D341Med (cell line): ENCODE results near the gene GYG2.
A peak's percentile ranks its signal among the peaks of the same experiment; 100 is the strongest.

Experiments
- DNase-seq: peaks from one replicate; pipeline ENCODE4 v3.0.0; 2012; ENCODE audit warnings: low spot score

Gene GYG2

DNA sequence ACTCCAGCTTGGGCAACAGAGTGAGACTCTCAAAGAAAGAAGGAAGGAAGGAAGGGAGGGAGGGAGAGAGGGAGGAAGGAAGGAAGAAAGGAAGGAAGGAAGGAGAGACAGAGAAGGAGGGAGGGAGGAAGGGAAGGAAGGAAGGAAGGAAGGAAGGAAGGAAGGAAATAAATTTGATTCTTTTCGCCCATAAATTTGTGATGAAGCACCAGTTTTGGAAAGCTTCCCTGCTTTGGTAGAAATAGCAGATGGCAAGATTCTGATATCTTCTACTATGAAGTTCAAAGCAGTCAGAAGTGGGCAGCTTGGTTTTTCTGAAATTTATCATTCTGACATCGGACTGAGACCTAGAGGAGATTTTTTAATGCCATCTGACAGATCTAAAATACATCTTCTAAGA, 11.7 kb upstream of the GYG2 start:
- no peak for DNase-seq

DNA sequence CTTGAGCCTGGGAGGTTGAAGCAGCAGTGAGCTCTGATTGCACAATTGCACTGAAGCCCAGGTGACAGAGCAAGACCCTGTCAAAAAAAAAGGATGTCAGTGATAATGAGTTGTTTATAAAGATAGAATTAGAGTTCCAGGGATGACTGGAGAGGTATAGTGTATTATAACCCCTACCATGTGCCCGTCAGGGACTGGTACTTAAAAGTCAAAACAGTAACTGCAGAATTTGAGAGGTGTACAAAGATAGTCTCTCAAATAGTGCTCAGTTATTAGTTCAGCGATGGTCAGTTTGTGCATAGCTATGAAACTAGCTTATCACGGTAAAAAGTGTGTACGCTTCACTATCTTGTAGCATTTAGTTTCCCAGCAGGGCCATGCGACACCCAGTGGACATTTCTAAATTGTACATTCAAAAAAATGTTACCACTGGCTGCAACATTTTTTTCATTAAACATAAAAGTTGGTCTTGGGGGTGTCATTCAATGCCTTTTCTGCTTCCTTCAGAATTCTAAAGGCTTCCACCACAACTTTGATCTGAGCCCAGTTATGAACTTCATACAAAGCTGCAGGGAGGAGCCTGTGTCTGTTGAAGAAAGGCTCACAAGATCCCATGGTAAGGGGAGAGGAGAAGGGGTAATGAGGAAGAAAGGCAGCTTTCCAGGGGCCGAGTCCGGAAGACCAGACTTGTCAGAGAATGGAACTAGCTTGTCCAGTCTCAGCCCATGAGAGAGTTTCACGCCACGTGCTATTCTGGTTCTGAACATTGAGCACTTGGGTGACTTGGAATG, 9.2 kb upstream of the GYG2 start:
- peak; percentile 44 for DNase-seq

DNA sequence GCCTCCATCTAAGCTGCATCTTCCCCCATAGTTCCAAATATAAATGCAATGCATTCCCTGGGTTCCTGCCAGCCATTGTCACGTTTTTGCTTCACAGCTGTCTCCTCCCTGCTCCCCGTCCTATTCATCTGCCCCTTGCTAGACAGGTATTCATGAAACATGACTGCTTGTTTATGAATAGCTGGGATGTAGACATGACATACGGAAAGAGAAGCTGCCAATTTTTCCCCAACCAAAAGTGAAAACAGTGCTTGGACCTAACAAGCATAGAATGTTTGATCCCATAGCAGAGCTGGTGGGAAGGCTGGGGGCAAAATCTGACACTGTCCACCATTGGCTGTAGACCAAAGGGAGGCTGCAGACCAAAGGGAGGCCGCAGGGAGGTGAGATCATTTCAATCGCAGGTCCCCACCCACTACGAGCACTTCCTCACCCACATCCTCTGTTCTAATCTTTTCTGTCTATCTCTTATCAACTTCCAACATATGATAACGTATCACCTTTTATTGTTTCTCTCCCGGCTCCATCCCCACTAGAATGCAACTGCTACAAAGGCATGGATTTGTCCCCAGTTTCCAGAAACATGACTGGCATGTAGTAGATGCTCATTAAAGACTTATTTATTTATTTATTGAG, 8.5 kb upstream of the GYG2 start:
- no peak for DNase-seq

DNA sequence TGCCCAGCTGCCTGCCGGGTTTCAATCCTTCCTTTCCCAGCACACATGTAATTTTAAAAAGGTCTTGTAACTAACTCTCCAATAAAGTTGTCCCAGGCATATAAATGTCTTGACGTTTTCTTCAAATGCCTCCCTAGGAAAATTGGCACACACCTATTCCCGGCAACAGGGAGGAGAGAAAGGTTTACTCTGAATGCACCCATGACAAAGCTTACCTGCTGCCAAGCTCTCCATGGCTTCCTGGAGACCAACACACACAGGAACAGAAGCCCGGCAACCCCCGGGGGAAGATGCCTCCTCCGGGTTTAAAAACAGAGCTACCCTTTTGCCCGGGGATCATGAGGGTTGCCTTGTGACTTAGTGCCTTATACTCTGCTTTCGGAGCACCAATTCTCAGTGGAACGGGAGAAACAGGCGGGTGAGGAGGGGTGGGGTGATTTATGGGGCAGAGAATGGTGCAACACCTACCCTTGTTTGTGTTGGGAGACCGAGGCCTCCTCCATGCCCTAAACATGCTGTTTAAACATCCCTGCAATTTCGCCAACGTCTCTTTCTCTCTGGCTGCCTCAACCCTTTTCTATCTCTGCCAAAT, 4.8 kb upstream of the GYG2 start:
- DNase-seq = no peak

DNA sequence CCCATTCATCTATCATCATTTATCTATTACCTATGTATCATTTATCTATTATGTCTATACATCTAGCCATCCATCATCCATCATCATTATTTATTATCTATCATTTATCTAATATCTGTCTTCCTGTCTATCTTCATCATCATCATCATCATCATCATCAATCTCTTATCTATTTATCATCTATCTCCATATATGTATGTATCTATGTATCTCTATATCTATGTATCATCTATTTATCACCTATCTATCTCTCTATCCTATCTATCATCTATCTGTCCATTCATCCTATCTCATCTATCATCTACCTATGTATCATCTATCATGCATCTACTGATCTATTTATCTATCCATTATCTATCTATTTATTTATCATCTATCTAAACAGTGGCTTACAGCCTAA, 3.8 kb upstream of the GYG2 start:
- DNase-seq = no peak

DNA sequence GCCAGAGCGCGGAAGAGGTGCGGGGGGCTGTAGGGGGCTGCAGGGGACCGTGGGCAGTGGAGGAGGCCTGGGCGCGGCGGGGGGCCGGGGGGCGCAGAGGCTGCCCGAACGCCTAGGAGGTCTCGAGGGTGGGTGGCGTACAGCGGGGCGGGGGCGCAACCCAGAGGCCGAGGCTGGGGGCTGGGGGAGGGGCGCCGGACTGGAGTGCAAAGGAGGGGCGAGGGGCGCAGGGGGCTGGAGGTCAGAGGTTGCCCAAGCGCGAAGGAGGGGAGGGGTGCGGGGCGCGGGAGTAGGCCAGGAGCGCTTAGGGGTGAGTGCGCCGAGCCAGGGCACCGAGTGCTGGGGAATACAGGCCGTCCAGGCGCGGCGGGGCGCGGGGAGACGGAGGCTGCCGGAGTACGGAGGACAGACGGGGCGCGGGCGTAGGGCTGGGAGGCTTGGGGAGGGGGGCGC, 255 bp downstream of the GYG2 start:
- DNase-seq = peak; percentile 59

DNA sequence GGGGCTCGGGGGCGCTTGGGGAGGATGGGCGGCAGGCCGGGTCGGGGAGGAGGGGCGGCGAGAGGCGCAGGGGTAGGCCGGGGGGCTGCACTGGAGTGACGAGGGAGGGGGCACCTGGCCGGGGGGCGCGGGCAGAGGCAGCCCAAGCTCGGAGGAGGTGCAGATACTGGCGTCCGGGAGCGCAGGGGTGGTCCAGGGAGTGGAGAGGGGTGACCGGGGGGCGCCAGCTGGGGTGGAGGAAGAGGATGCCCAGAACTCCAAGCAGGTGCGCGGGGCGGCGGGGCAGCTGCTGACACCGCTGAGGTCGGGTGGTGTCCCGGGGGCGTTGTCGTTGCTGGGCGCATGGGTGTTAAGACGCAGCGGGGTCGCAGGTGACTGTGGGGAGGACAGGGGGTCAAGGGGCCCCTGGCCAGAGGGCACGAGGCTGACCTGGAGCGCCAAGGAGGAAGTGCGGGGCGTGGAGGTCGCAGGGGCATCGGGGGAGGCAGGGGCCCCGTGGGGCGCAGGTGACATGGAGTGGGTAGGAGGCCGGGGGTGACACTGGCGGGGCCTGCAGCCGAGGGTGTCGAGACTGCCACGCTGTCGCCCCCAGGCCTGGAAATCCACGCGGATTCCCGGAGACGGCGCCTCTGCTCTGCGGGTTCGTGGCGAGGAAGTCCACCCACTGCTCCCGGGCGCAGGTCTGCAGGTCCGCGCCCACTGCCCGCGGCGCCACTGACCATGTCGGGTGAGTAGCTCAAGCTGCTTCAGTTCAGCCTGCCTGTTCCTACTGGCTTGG, 928 bp downstream of the GYG2 start:
- no peak for DNase-seq

DNA sequence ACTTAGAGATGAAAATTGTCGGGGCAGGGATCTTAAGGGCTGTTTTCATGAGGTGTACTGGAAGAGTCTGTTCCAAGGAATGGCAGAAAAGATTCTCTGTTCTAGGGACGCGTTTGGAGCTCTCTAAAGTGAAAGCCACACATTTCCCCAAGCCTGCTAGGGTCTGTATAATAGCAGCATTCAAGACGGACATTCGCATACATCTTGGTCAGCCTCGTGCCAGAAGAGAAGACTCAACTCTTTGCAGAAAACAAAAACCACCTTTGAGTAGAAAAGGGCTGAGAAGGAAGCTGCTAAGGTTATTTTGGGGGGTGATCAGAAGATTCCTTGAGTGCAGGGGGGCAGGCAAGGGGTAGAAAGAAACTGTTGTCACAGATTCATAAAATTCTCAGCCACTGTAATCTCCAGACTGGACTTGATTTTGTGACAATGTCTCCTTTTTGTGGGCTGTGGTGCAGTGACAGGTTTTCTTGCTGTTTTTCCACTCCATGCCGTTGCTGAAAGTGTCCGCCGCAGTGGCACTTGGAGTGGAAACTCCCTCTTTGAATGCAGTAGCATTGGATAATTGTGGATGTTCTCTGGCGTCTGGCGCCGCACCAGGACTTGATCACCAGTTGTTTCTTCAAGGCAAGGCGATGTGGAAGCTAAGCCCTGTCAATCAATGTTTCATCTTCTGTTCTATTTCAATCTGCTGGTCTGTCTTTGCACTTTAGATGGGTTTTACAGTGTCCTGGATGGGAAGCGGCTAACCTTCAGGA, 2.9 kb downstream of the GYG2 start:
- DNase-seq = no peak

DNA sequence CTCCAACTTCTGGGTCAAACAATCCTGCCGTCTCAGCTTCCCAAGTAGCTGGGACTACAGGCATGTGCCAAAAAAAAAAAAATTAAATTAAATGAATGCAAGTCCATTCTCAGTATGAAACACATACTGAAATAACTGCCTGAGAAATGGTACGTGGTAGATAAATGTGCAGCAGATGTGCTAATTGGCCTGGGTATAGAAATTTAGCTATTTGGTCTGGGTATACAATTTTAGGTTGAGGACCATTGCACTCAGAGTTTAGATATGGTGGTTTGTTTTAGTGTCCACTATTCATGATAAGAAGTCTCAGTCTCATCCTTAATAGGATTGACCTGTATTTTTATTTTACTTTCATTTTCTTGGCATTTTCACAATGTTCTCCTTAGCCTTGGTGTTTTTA, 9.2 kb downstream of the GYG2 start:
- DNase-seq = no peak

DNA sequence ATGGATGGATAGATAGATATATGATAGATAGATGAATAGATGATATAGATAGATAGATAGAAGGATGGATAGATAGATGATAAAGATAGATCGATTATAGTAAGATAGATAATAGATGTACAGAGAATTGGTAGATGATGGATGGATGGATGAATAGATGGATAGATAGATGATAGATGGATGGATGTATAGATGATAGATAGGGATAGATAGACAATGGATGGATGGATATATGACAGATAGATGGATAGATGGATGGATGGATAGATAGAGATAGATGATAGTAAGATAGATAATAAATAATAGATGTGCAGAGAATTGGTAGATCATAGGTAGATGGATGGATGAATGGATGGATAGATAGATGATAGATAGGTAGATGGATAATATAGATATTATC, 12.2 kb downstream of the GYG2 start:
- no peak for DNase-seq

DNA sequence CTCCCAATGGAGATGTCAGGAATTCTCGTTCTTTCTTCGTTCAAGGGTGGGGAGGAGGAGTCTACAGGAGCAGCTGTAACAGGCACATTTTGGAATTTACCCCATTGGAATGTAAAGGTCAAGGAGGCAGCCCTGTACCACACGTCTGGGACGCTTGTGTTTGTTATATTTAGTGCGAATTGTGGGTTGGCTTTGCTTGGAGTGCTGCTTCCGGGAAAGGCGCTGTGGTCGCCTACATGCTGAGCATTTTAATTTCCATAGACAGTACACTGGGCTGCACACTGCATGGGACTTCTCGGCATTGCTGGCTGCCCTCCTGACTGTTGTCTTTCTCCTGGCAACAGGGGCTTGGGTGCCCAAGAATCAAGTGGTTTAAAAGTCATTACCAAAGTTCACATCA, 12.8 kb downstream of the GYG2 start:
- DNase-seq = no peak

DNA sequence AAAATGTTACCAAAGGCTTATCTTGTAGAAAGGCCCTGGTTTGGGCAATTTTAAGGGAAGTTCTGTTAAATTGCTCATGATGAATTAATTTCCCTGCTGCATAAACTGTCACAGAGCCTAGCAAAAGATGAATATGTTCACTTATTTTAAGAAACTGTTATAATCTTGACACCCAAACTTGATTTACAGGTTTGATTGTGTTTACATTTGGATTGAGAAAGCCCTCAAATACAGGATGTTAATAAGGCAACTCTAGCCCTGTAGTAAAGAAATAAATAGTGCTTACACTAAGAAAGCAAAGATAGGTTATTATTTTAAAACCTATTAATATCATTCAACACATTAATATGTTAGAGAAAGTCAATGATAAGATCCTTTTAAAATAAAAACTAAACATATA, 18.3 kb downstream of the GYG2 start:
- no peak for DNase-seq

DNA sequence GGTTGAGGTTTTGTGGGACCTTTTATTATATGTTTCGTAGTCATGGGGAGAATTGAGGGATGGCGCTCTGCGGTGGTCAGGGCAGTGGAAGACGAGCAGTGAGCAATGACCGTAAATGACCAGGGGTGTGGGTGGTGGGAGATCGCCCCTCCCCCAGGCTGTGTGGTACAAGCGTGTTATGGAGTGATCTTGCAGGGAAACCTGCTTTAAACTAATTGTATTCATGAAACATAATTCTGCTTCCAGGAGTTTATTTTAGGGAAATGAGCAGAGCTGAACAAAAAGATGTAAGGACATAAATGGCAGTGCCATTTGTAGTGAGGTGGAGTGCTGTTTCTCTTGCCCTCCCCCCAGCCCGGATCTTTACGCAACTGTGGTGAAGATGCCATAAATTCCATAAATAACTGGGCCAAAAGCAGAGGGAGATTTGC, 20.2 kb downstream of the GYG2 start:
- DNase-seq = no peak

DNA sequence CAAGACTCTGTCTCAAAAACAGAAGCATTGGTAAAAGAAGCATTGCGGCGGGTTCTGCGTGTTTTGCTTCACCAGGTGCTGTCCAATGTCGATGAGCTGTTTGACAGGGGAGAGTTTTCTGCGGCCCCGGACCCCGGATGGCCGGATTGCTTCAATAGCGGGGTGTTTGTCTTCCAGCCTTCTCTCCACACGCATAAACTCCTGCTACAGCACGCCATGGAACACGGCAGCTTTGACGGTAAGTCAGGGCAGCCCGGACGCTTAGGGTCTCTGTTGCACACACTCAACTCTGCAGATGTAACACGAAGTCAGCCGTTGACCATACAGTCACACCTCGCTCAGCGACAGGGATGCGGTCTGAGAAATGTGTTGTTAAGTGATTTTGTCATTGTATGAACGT, 26.2 kb downstream of the GYG2 start:
- DNase-seq = no peak

DNA sequence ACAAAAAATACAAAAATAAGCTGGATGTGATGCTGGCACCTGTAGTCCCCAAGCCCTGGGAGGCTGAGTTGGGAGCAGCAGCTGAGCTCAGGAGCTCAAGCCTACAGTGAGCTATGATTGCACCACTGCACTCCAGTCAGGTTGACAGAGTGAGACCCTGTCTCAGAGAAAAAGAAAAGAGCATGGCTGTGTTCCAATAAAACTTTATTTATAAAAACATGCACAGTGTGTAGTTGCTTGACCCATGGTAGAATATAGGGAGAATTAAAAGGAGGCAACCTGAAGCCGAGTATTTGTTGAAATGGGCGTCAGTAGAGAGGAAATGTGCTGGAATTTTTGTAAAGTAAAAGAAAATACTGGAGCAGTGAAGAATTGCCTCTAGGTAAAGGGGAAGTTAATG, 27.0 kb downstream of the GYG2 start:
- no peak for DNase-seq

DNA sequence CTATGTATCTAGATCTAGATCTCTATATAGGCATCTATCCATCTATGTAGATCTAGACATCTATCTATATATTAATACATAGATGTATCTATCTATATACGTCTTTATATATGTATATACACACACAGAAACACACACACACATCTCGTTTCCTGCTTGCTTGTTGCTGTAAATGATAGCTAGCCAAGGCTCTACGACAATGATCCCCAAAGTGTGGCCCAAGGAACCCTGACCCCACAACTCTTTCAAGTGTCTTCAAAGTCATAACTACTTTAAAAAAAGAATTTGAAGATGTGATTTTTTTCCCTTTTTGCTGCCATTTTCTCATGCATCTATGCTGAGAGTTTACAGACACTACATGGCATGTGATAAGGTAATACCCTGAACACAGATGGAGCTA, 28.8 kb downstream of the GYG2 start:
- no peak for DNase-seq

DNA sequence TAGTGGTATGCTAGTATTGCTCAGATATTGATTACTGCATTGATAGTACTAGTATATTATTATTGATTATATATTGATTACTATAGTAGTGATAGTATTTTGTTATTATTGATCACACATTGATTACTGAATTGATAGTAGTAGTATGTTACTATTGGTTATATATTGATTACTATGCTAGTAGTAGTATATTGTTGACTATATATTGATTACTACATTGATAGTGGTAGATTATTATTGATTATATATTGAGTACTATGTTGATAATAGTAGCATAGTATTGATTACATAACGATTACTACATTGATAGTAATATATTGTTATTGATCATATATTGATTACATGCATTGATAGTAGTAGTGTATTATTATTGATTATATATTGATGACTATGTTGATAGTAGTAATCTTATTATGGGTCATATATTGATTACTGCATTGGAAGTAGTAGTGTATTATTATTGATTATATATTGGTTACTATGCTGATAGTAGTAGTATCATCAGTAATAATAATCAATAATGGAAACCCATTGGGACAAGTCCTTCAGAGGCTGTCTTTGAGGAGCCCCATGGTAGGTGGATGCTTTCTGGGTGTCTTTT, 30.6 kb downstream of the GYG2 start:
- DNase-seq = no peak

DNA sequence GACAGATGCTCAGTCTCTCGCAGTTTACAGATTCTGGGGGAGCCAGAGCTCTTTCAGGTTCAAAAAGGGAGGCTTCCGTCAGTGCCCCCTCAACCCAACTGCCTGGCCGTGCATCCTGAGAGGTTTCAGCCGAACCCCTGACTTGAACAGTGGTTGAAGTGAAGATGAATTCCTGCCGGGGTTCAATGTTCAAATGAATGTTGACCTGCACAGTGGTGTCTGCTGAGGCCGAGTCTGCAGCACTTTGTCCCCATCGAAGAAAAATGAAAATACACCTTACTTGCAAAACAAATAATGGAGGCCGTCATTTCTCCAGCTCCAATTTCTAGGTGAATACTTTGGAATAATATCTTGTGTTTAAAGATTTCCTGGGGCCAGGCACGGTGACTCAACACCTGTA, 33.7 kb downstream of the GYG2 start:
- no peak for DNase-seq

DNA sequence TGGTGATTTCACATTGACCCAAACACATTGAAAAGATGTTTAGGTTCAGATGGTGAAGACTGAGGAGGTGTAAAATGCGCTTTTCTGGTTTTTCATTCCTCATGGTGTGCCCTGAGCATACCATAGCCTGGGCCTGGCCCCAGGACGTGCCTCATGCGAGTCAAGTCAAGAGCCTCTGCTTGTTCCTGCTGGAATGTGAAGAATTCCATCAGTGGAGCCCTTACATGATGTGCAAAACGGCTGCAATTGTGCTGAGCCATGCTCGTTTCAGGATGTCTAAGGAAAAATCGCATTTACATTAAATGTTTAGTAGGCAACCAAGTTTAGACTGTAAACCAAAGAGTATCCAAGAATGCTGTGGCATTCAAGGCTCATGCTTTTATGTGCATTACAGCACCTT, 34.9 kb downstream of the GYG2 start:
- DNase-seq = no peak

DNA sequence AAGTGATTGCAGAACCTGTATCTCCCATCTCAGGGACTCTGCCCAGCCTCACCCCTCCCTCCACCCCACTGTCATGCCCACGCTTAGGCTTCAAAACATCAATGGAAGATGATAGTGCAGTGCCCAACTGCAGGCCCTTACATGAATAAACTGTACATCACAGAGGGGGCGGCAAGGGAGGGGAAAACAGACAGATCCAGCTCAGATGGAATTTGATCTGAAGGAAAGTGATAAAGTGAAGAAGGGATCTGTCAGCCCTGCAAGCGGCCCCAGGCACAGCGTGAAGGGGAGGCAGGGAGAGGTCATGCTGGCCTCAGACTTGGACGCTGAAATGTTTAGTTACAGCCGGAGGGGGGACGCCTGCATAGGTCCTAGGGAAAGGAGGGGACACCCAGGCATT, 38.5 kb downstream of the GYG2 start:
- no peak for DNase-seq

DNA sequence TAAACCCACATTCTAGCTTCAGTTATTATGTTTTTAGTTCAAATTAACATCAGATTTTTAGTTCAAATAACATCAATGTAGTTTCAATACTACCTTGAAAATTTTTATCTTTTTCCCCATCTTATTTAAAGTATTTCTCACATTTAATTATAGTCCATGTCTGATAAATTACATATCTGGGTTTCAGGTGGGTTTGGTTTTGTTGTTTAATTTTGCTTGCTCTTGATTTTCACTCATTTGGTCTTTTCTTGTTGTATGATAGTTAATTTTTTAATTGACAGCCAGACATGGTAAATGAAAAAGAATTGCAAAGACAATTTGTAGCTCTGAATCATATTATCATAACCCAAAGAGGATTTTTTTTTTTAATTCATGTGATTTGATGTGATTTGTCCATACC, 41.9 kb downstream of the GYG2 start:
- DNase-seq = no peak

DNA sequence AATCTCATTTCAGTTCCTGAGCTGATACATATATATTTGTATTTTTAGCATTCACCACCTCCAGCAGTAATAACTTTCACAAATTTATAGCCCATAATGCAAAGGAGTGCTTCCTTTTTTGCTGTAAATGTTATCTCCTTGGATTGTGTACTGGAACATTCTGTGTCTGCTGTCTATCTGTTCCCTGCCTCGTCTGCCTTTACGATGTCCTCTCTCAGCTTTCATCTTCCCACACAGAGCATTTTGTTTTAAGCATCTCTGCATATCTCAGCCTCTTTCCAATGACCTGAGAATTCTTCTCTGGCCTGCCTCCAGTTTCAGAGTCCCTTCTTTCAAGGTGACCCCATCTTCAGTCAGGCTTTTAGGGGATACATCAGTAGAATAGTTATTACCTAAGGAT, 43.1 kb downstream of the GYG2 start:
- DNase-seq = no peak
